Upper lobe of left lung (tissue), 4 donors: ENCODE data around the gene CTXND1.

Experiments
- POLR2A ChIP-seq, 4 donors: fragments of 450-650 bp; IDR thresholded peaks; one replicate each; pipeline ENCODE4 v1.5.1; 2016 to 2017; ENCODE audit warnings: antibody characterized with exemption in 4 of 4, mild to moderate bottlenecking in 2 of 4
- POLR2AphosphoS5 ChIP-seq, 2 donors: sonication (generic); formaldehyde crosslinking; IDR thresholded peaks; one replicate each; pipeline ENCODE4 v1.5.1; 2017; ENCODE audit warnings: antibody characterized with exemption in 2 of 2
- TF ChIP-seq, protein P1 (sequence below), 6 experiments: fragments of 450-650 bp in 4 of 6; fragments of 200-600 bp in 2 of 6; sonication (generic) in 2 of 6; IDR thresholded peaks; one replicate each; pipeline ENCODE4 v1.5.1; 2016 to 2019; ENCODE audit warnings: antibody characterized with exemption in 6 of 6

DNA sequence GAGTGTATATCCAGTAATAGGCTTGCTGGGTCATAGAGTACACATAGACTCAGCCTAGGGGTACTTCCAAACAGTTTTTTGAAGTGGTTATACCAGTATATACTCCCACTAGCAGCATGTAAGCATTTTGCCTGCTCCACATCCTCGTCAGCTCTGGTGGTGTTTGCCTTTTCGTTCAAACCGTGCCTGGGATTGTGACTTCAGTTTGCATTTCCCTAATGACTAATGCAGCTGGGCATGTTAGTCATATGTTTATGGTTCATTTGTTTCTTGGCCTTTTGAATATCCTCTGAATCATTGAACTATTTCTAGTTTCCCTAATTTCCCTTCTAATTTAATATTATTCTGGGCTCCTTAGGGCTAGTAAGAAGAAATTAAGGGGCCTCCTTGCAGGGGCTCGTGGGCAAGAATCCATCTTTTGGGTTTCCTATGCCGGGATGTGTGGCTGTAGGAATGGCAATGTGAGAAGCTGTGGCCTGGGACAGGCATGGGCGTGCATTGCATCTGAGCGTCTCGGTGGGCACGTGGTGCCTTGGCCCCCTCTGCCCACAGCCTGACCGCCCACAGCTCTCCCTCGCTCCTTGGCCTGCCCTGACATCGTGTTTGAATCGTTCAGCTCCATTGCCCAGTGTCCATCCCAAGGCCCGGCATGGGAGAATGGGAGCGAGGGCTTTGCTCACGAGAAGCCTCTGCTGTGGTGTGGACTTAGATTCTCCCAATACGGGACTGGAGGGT is 72.8 kb downstream of the CTXND1 start:
- TF ChIP-seq, protein P1, sequence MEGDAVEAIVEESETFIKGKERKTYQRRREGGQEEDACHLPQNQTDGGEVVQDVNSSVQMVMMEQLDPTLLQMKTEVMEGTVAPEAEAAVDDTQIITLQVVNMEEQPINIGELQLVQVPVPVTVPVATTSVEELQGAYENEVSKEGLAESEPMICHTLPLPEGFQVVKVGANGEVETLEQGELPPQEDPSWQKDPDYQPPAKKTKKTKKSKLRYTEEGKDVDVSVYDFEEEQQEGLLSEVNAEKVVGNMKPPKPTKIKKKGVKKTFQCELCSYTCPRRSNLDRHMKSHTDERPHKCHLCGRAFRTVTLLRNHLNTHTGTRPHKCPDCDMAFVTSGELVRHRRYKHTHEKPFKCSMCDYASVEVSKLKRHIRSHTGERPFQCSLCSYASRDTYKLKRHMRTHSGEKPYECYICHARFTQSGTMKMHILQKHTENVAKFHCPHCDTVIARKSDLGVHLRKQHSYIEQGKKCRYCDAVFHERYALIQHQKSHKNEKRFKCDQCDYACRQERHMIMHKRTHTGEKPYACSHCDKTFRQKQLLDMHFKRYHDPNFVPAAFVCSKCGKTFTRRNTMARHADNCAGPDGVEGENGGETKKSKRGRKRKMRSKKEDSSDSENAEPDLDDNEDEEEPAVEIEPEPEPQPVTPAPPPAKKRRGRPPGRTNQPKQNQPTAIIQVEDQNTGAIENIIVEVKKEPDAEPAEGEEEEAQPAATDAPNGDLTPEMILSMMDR (IDR thresholded peaks at IDR 0.05) = no peak
- TF ChIP-seq POLR2A (IDR thresholded peaks at IDR 0.05) (no peak), POLR2AphosphoS5 (IDR thresholded peaks at IDR 0.05) (no peak)
